ENCODE measurements around the gene SORCS3. TPM values are rescaled to one million over a fixed set of nuclear protein-coding genes. Genes with fewer than 3 reads are reported as not detected.

SORCS3 gene
- total and polyA plus RNA-seq, 2 of the 4 experiments (the other 2 are of a cell fraction): not detected

- Histone ChIP-seq H4K20me1 (ENCODE audit: insufficient read depth, low read length) (no peaks in the 10 kb centered on the region), H3K27ac (ENCODE audit: insufficient read depth, low read length) (no peak overlapping the region), H2BK15ac (ENCODE audit: low read depth, low read length) (no peak overlapping the region), H4K91ac (ENCODE audit: insufficient read depth, low read depth, low read length) (no peak overlapping the region), H3K23ac (ENCODE audit: low read depth, low read length) (no peak overlapping the region), H3K4me2 (ENCODE audit: low read depth, low read length) (no peak overlapping the region), H3K18ac (ENCODE audit: low read depth, low read length) (no peak overlapping the region), H2BK120ac (ENCODE audit: low read depth, low read length) (no peak overlapping the region), H2AK9ac (replicated peaks; ENCODE audit: low read depth, low read length, poor library complexity) (no peak overlapping the region), H3K4ac (ENCODE audit: low read depth, low read length) (no peak overlapping the region), H2BK20ac (ENCODE audit: low read depth, low read length) (no peak overlapping the region), H2BK5ac (ENCODE audit: low read depth, low read length, poor library complexity, severe bottlenecking) (no peak overlapping the region), H3K9me1 (ENCODE audit: insufficient read depth, low read length) (no peaks in the 10 kb centered on the region), H4K5ac (ENCODE audit: low read depth, low read length) (no peak overlapping the region), H2AFZ (replicated peaks; ENCODE audit: low read length, poor library complexity) (no peak overlapping the region), H3K9ac (ENCODE audit: low read depth, low read length) (no peak overlapping the region), H4K8ac (ENCODE audit: low read depth in 2 of 2, low read length in 2 of 2) (no peak overlapping the region), H2AK5ac (ENCODE audit: low read depth, low read length) (no peak overlapping the region), H3K9me3 (ENCODE audit: control insufficient read depth, insufficient read depth, low read length) (peaks cover 15% of the 10 kb centered on the region), H3K79me1 (ENCODE audit: low read depth in 1 of 2, low read length in 2 of 2) (no peaks in the 10 kb centered on the region), H3K14ac (replicated peaks; ENCODE audit: low read depth, low read length) (no peak overlapping the region), H3K27me3 (ENCODE audit: control insufficient read depth, insufficient read depth, low read length) (no peaks in the 10 kb centered on the region), H3K4me1 (ENCODE audit: control insufficient read depth, insufficient read depth, low read length) (no peaks in the 10 kb centered on the region), H3K4me3 (ENCODE audit: insufficient read depth, low read depth, low read length) (no peak overlapping the region), H3K36me3 (ENCODE audit: control insufficient read depth, insufficient read depth, low read length) (no peaks in the 10 kb centered on the region), H3K56ac (ENCODE audit: extremely low read depth, insufficient read depth, low read length) (no peak overlapping the region)
- intact Hi-C loops (cut with micrococcal nuclease) (no loop called here), in situ Hi-C loops (cut with MboI; ENCODE audit: low sequenced_read_pairs) (no loop called here), dilution Hi-C loops (cut with HindIII; ENCODE audit: low sequenced_read_pairs, unreplicated experiment) (no loop called here)
- CTCF ChIA-PET: no interaction called here
- ATAC-seq (ENCODE audit: low read depth): no peak
- POLR2A ChIA-PET (ENCODE audit: unreplicated experiment): no interaction called here
- no peak for DNase-seq
- BruUV-seq (replicated peaks): no TSS peak
- WGBS, 2 experiments (ENCODE audit: extremely low coverage in 2 of 2, insufficient read length in 1 of 2): 67% methylated on average over 1 of the region's 2 CpGs; no CpG with 5 or more reads in 1 of the 2 experiments
- no peak for TF ChIP-seq ELK1 (IDR thresholded peaks at IDR 0.05; ENCODE audit: borderline replicate concordance, low read depth, low read length)
- TF ChIP-seq SMC3 (IDR thresholded peaks at IDR 0.05; ENCODE audit: low read depth, low read length): no peak
- no peak for TF ChIP-seq BHLHE40 (IDR thresholded peaks at IDR 0.05; ENCODE audit: low read depth, low read length)
- TF ChIP-seq RFX5 (IDR thresholded peaks at IDR 0.05; ENCODE audit: low read depth, low read length): no peak
- TF ChIP-seq RAD21 (IDR thresholded peaks at IDR 0.05; ENCODE audit: low read length): no peak
- no peak for TF ChIP-seq CEBPB (IDR thresholded peaks at IDR 0.05; ENCODE audit: low read depth, low read length)
- no peak for TF ChIP-seq MXI1 (IDR thresholded peaks at IDR 0.05; ENCODE audit: borderline replicate concordance, low read depth, low read length)
- no peak for TF ChIP-seq CTCF (conservative IDR thresholded peaks at IDR 0.05; ENCODE audit: low read depth, low read length)
- TF ChIP-seq MAZ (IDR thresholded peaks at IDR 0.05; ENCODE audit: borderline replicate concordance, low read depth, low read length): no peak
- no peak for TF ChIP-seq POLR2A (IDR thresholded peaks at IDR 0.05; ENCODE audit: low read depth, low read length)
- TF ChIP-seq NFE2L2 (IDR thresholded peaks at IDR 0.05; ENCODE audit: low read depth, low read length): no peak
- TF ChIP-seq MAFK (IDR thresholded peaks at IDR 0.05; ENCODE audit: low read depth, low read length): no peak
- TF ChIP-seq CHD1 (IDR thresholded peaks at IDR 0.05; ENCODE audit: low read depth, low read length): no peak
- TF ChIP-seq RCOR1 (IDR thresholded peaks at IDR 0.05; ENCODE audit: insufficient replicate concordance, low read length): no peak
- TF ChIP-seq USF2 (IDR thresholded peaks at IDR 0.05; ENCODE audit: low read depth, low read length): no peak
- TF ChIP-seq FOS (IDR thresholded peaks at IDR 0.05; ENCODE audit: low read depth, low read length): no peak
Observed at GRCh38 chr10:104935656-104936055, 294.6 kb downstream of the SORCS3 start.

Data from IMR-90 (cell line).